Naive thymus-derived CD4-positive, alpha-beta T cell (primary cell): ENCODE results near the gene HHIPL1. TPM values are rescaled to one million over a fixed set of nuclear protein-coding genes. Genes with fewer than 3 reads are reported as not detected.
"Not testable (repeated sequence)": the region's sequence is repeated elsewhere in the genome, so short reads cannot be mapped to it uniquely, and the experiment has no call there.

ENCODE experiments used
- ATAC-seq: fragments of 150-1000 bp; cut with Tn5 transposase; 2 replicates; pipeline ENCODE4 v1.10.0; 2021; ENCODE audit warnings: mild to moderate bottlenecking, moderate library complexity
- CTCF ChIA-PET: fragments of 350-600 bp; sonication (Branson Sonifier 250); formaldehyde crosslinking; loops from one replicate; lab custom pipeline; 2021; ENCODE audit warnings: antibody characterized with exemption; lab: Charles Lee
- POLR2A ChIA-PET: fragments of 350-600 bp; sonication (Branson Sonifier 250); formaldehyde crosslinking; loops from one replicate; lab custom pipeline; 2021; ENCODE audit warnings: antibody characterized with exemption, inconsistent platforms; lab: Charles Lee
- DNase-seq, 9 donors: peaks; one replicate each; pipeline versions ENCODE4 v3.0.0 to v3.0.0-alpha.2; 2020 to 2022; ENCODE audit warnings: mixed read lengths in 1 of 9
- H3K27ac ChIP-seq: one replicate; pipeline ENCODE4 v1.7.0; 2013; ENCODE audit warnings: mild to moderate bottlenecking, low read depth, low read length, moderate library complexity
- H3K27me3 ChIP-seq, 2 donors: one replicate each; pipeline ENCODE4 v1.7.0; 2013; ENCODE audit warnings: low read length in 2 of 2, mild to moderate bottlenecking in 2 of 2, moderate library complexity in 2 of 2; ENCODE audit not compliant: control insufficient read depth in 2 of 2, insufficient read depth in 2 of 2
- H3K36me3 ChIP-seq, 3 experiments: 1 replicate in 2 of 3; 2 replicates in 1 of 3; pipeline ENCODE4 v1.7.0; 2013; ENCODE audit warnings: low read length in 3 of 3, mild to moderate bottlenecking in 3 of 3, moderate library complexity in 1 of 3; ENCODE audit not compliant: insufficient read depth in 3 of 3, control insufficient read depth in 2 of 3
- H3K4me1 ChIP-seq, 2 donors: one replicate each; pipeline ENCODE4 v1.7.0; 2013; ENCODE audit warnings: low read length in 2 of 2, mild to moderate bottlenecking in 2 of 2, moderate library complexity in 1 of 2; ENCODE audit not compliant: control insufficient read depth in 2 of 2, insufficient read depth in 2 of 2
- H3K4me3 ChIP-seq: 2 replicates; pipeline ENCODE4 v1.7.0; 2013; ENCODE audit warnings: mild to moderate bottlenecking, low read length
- H3K9me3 ChIP-seq, 3 experiments: 1 replicate in 2 of 3; 2 replicates in 1 of 3; pipeline ENCODE4 v1.7.0; 2013; ENCODE audit warnings: low read length in 3 of 3; ENCODE audit not compliant: control insufficient read depth in 2 of 3
- H3K27ac Mint-ChIP-seq, 9 donors: one replicate each; pipeline ENCODE4 v1.8.0; 2020 to 2022; ENCODE audit warnings: mixed read lengths in 9 of 9, mild to moderate bottlenecking in 8 of 9, moderate library complexity in 5 of 9, inconsistent platforms in 2 of 9
- H3K27me3 Mint-ChIP-seq, 5 donors: one replicate each; pipeline ENCODE4 v1.8.0; 2021 to 2022; ENCODE audit warnings: mixed read lengths in 5 of 5, mild to moderate bottlenecking in 1 of 5
- H3K36me3 Mint-ChIP-seq, 5 donors: one replicate each; pipeline ENCODE4 v1.8.0; 2020 to 2022; ENCODE audit warnings: mixed read lengths in 5 of 5, mild to moderate bottlenecking in 3 of 5, inconsistent platforms in 1 of 5
- H3K4me1 Mint-ChIP-seq, 7 donors: one replicate each; pipeline ENCODE4 v1.8.0; 2020 to 2022; ENCODE audit warnings: mixed read lengths in 7 of 7, mild to moderate bottlenecking in 3 of 7, inconsistent platforms in 1 of 7
- H3K4me3 Mint-ChIP-seq, 10 donors: one replicate each; pipeline ENCODE4 v1.8.0; 2020 to 2022; ENCODE audit warnings: mild to moderate bottlenecking in 10 of 10, mixed read lengths in 10 of 10, moderate library complexity in 6 of 10, inconsistent platforms in 2 of 10
- H3K9me3 Mint-ChIP-seq, 11 donors: one replicate each; pipeline ENCODE4 v1.8.0; 2020 to 2022; ENCODE audit warnings: mixed read lengths in 11 of 11, mild to moderate bottlenecking in 4 of 11, inconsistent platforms in 1 of 11, moderate library complexity in 1 of 11
- intact Hi-C, 2 donors: fragments of 100-400 bp; cut with micrococcal nuclease; formaldehyde crosslinking; loops; one replicate each; pipeline ENCODE4 v1.15.1; 2023
- polyA plus RNA-seq, 2 donors: library from polyadenylated mRNA; unstranded; fragments of 300-500 nt; fragmentation: Illumina TruSeq; gene quantifications; one replicate each; pipeline ENCODE4 v1.2.3, GENCODE V29; 2021
- total RNA-seq, 6 experiments: library from RNA in 5 of 6; stranded (reverse) in 5 of 6; gene quantifications; 1 replicate in 5 of 6; 2 replicates in 1 of 6; pipeline ENCODE4 v1.2.3 and lab custom pipeline; 2021 to 2026

The HHIPL1 gene
- total and polyA plus RNA-seq, 7 experiments from 2014 or later = 0.40 to 0.41 TPM; not detected in 5

DNA sequence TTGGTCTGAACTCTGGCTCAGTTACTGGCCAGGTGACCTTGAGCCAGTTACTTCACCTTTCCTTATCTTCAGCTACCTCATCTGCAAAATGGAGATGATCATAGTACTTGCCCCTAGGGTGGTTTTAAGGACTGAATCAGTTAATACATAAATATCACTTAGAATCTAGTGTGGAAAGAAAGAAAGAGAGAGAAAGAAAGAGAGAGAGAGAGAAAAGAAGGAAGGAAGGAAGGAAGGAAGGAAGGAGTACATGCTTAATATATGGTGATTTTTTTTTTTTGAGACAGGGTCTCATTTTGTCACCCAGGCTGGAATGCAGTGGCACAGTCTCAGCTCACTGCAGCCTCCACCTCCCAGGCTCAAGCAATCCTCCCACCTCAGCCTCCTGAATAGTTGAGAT, 16.3 kb downstream of the HHIPL1 start:
- DNase-seq, intact Hi-C loops, H3K4me3 ChIP-seq, H3K27ac ChIP-seq, H3K4me1 Mint-ChIP-seq, H3K9me3 Mint-ChIP-seq, H3K36me3 ChIP-seq, CTCF ChIA-PET, ATAC-seq, H3K4me1 ChIP-seq, H3K27me3 ChIP-seq, H3K9me3 ChIP-seq, POLR2A ChIA-PET, H3K27ac Mint-ChIP-seq, H3K36me3 Mint-ChIP-seq, H3K4me3 Mint-ChIP-seq: not testable (repeated sequence)
- peaks cover 42 to 60% (median 52%) of the 10 kb centered on the region in 5 donors for H3K27me3 Mint-ChIP-seq

GRCh38 chr14:99662846-99663245, 17.9 kb downstream of the HHIPL1 start:
- Histone ChIP-seq H3K36me3 (no peaks in the 10 kb centered on the region), H3K27me3 (no peaks in the 10 kb centered on the region), H3K4me3 (no peak overlapping the region), H3K27ac (no peak overlapping the region), H3K4me1 (no peaks in the 10 kb centered on the region), H3K9me3 (no peaks in the 10 kb centered on the region)
- ATAC-seq (no peak), DNase-seq (no peak)
- Mint-ChIP-seq H3K27me3 (peaks cover 36 to 49% (median 42%) of the 10 kb centered on the region in 5 donors), H3K4me3 (no peak overlapping the region), H3K4me1 (peaks cover 0 to 4% (median 0%) of the 10 kb centered on the region in 7 donors), H3K36me3 (peaks cover 0 to 4% (median 0%) of the 10 kb centered on the region in 5 donors), H3K9me3 (no peaks in the 10 kb centered on the region), H3K27ac (no peak overlapping the region)
- intact Hi-C loops = no loop called here
- ChIA-PET CTCF (no interaction called here), POLR2A (no interaction called here)

- no peak for DNase-seq
- intact Hi-C loops = no loop called here
Observed at GRCh38 chr14:99663386-99664057, 18.6 kb downstream of the HHIPL1 start.

GRCh38 chr14:99664058-99664936, 19.4 kb downstream of the HHIPL1 start:
- Mint-ChIP-seq H3K4me1 (peaks cover 0 to 4% (median 0%) of the 10 kb centered on the region in 7 donors), H3K9me3 (no peaks in the 10 kb centered on the region), H3K27me3 (peaks cover 24 to 37% (median 30%) of the 10 kb centered on the region in 5 donors), H3K36me3 (peaks cover 0 to 4% (median 0%) of the 10 kb centered on the region in 5 donors), H3K4me3 (no peak overlapping the region), H3K27ac (no peak overlapping the region)
- H3K27ac ChIP-seq = no peak overlapping the region
- CTCF ChIA-PET = no interaction called here
- no peak overlapping the region for H3K4me3 ChIP-seq
- ATAC-seq (no peak), DNase-seq (no peak)
- H3K4me1 ChIP-seq = no peaks in the 10 kb centered on the region
- intact Hi-C loops = no loop called here
- H3K27me3 ChIP-seq = no peaks in the 10 kb centered on the region
- POLR2A ChIA-PET = no interaction called here
- H3K36me3 ChIP-seq = no peaks in the 10 kb centered on the region
- no peaks in the 10 kb centered on the region for H3K9me3 ChIP-seq

More at GRCh38 chr14:99663386-99664057, 18.6 kb downstream of the HHIPL1 start:
- no peak for ATAC-seq
- Histone ChIP-seq H3K4me3 (no peak overlapping the region), H3K27me3 (no peaks in the 10 kb centered on the region), H3K36me3 (no peaks in the 10 kb centered on the region), H3K27ac (no peak overlapping the region), H3K9me3 (no peaks in the 10 kb centered on the region), H3K4me1 (no peaks in the 10 kb centered on the region)
- H3K4me1 Mint-ChIP-seq = peaks cover 0 to 4% (median 0%) of the 10 kb centered on the region in 7 donors
- H3K27ac Mint-ChIP-seq = no peak overlapping the region
- H3K27me3 Mint-ChIP-seq = peaks cover 29 to 42% (median 36%) of the 10 kb centered on the region in 5 donors
- H3K4me3 Mint-ChIP-seq = no peak overlapping the region
- no peaks in the 10 kb centered on the region for H3K9me3 Mint-ChIP-seq
- peaks cover 0 to 4% (median 0%) of the 10 kb centered on the region in 5 donors for H3K36me3 Mint-ChIP-seq
- ChIA-PET CTCF (interaction anchor here (0.5 kb wide), 1 partner anchor 233 kb away, joined by 6 read pairs; no protein-coding TSS in a partner anchor), POLR2A (no interaction called here)

DNA sequence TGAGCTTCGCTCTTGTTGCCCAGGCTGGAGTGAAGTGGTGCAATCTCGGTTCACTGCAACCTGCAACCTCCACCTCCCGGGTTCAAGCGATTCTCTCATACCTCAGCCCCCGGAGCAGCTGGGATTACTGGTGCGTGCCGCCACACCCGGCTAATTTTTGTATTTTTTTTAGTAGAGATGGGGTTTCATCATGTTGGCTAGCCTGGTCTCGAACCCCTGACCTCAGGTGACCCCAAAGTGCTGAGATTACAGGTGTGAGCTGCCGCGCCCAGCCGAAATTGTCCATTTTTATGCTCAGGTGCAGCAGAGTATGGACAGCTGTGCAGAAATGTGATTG, 20.0 kb downstream of the HHIPL1 start:
- H3K4me3 ChIP-seq = no peak overlapping the region
- H3K36me3 ChIP-seq = no peaks in the 10 kb centered on the region
- H3K27ac ChIP-seq = no peak overlapping the region
- ATAC-seq (no peak), DNase-seq (no peak)
- no peaks in the 10 kb centered on the region for H3K9me3 ChIP-seq
- peaks cover 0 to 4% (median 0%) of the 10 kb centered on the region in 5 donors for H3K36me3 Mint-ChIP-seq
- intact Hi-C loops = no loop called here
- ChIA-PET POLR2A (no interaction called here), CTCF (no interaction called here)
- H3K27me3 Mint-ChIP-seq = peaks cover 24 to 36% (median 30%) of the 10 kb centered on the region in 5 donors
- H3K27me3 ChIP-seq = no peaks in the 10 kb centered on the region
- H3K4me1 ChIP-seq = no peaks in the 10 kb centered on the region
- H3K4me3 Mint-ChIP-seq = no peak overlapping the region
- no peak overlapping the region for H3K27ac Mint-ChIP-seq
- no peaks in the 10 kb centered on the region for H3K9me3 Mint-ChIP-seq
- peaks cover 0 to 3% (median 0%) of the 10 kb centered on the region in 7 donors for H3K4me1 Mint-ChIP-seq

DNA sequence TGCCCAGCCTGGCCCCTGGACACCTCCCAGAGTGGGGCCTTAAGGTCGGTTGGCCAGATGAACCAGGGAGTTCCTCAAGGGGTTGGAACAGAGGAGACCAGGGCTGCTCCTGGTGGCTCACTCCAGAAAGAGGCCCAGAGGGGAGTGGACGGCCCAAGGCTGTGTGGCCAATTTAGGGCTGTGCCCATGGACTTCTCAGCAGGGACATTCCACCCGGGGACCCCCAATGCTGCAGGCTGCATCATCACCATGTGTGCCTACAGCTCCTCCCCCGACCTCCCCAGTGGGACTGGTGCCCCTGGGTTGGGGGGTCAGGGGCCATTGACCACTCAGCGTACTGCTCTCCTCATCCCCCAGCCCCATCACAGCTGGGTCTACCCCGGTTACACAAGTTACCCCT, 21.6 kb downstream of the HHIPL1 start:
- no peaks in the 10 kb centered on the region for H3K9me3 ChIP-seq
- Mint-ChIP-seq H3K27ac (no peak overlapping the region), H3K27me3 (peaks cover 17 to 30% (median 19%) of the 10 kb centered on the region in 5 donors), H3K36me3 (no peaks in the 10 kb centered on the region), H3K4me1 (peaks cover 0 to under 1% (median 0%) of the 10 kb centered on the region in 7 donors), H3K9me3 (no peaks in the 10 kb centered on the region), H3K4me3 (no peak overlapping the region)
- ATAC-seq (peak; percentile 12), DNase-seq (no peak)
- H3K4me3 ChIP-seq = no peak overlapping the region
- H3K27me3 ChIP-seq = no peaks in the 10 kb centered on the region
- intact Hi-C loops = no loop called here
- no peaks in the 10 kb centered on the region for H3K36me3 ChIP-seq
- H3K4me1 ChIP-seq = no peaks in the 10 kb centered on the region
- H3K27ac ChIP-seq = no peak overlapping the region
- ChIA-PET CTCF (no interaction called here), POLR2A (no interaction called here)
